K562 (cell line): Measurements from ENCODE around the gene TPX2. TPM values are rescaled to one million over a fixed set of nuclear protein-coding genes. Genes with fewer than 3 reads are reported as not detected.

Experiments
- CBFA2T3 ChIP-seq: fragments of 450-650 bp; IDR thresholded peaks from 2 replicates; pipeline ENCODE4 v1.6.1; 2017
- E2F3 ChIP-seq: fragments of 250-450 bp; sonication (Bioruptor Pico); IDR thresholded peaks from 2 replicates; pipeline ENCODE4 v1.4.0; 2020; ENCODE audit warnings: mild to moderate bottlenecking
- GABPA ChIP-seq: fragments of 200-800 bp; sonication (Bioruptor generic); conservative IDR thresholded peaks from 2 replicates; pipeline ENCODE4 v1.6.1; 2016; ENCODE audit warnings: low read depth, missing genetic modification characterization, missing compliant biosample characterization
- HNRNPLL ChIP-seq: fragments of 200-400 bp; formaldehyde crosslinking; IDR thresholded peaks from 2 replicates; pipeline ENCODE4 v1.6.1; 2017; ENCODE audit warnings: low read length, low read depth, mild to moderate bottlenecking; ENCODE audit not compliant: poor library complexity, severe bottlenecking
- JUNB ChIP-seq: fragments of 450-650 bp; formaldehyde crosslinking; conservative IDR thresholded peaks from 2 replicates; pipeline ENCODE4 v1.4.0; 2020; ENCODE audit warnings: mild to moderate bottlenecking
- MEF2A ChIP-seq: IDR thresholded peaks from 2 replicates; pipeline ENCODE4 v1.6.1; 2011; ENCODE audit warnings: low read depth, mild to moderate bottlenecking, low read length, moderate library complexity; ENCODE audit not compliant: control insufficient read depth
- PPARD ChIP-seq: fragments of 250-450 bp; sonication (Bioruptor Pico); IDR thresholded peaks from 2 replicates; pipeline ENCODE4 v1.8.0; 2022; ENCODE audit warnings: inconsistent platforms, mild to moderate bottlenecking, moderate library complexity
- TOE1 ChIP-seq, 2 experiments: fragments of 450-650 bp in 1 of 2; sonication (generic) in 1 of 2; formaldehyde crosslinking in 1 of 2; IDR thresholded peaks; 2 replicates each; pipeline versions ENCODE4 v1.7.1 to v1.8.0; 2016 to 2022; ENCODE audit warnings: borderline replicate concordance in 2 of 2, mild to moderate bottlenecking in 2 of 2, antibody characterized with exemption in 1 of 2, inconsistent platforms in 1 of 2, low read depth in 1 of 2, missing genetic modification reagents in 1 of 2, moderate library complexity in 1 of 2
- ZNF445 ChIP-seq: fragments of 250-450 bp; sonication (Bioruptor Pico); IDR thresholded peaks from 2 replicates; pipeline ENCODE4 v1.4.0; 2020; ENCODE audit warnings: low read depth, mild to moderate bottlenecking, moderate library complexity
- ZNF551 ChIP-seq: fragments of 250-450 bp; sonication (Bioruptor Pico); IDR thresholded peaks from 2 replicates; pipeline ENCODE4 v1.5.0; 2021; ENCODE audit warnings: mild to moderate bottlenecking, moderate library complexity
- ZNF696 ChIP-seq: fragments of 250-450 bp; sonication (Bioruptor Pico); conservative IDR thresholded peaks from 2 replicates; pipeline ENCODE4 v1.4.0; 2020; ENCODE audit warnings: mild to moderate bottlenecking, moderate library complexity
- ZSCAN32 ChIP-seq: fragments of 450-650 bp; formaldehyde crosslinking; IDR thresholded peaks from 2 replicates; pipeline ENCODE4 v1.4.0; 2020; ENCODE audit warnings: mild to moderate bottlenecking, moderate library complexity
- polyA plus RNA-seq, 8 experiments: library from polyadenylated mRNA; depleted of rRNA in 4 of 8; stranded (reverse) in 5 of 8; unstranded in 3 of 8; fragments of >200 nt; fragmentation: Nextera tagmentation in 2 of 8; fragmentation: Illumina TruSeq in 1 of 8; extraction: Ambion mirVana in 2 of 8; extraction: Trizol in 1 of 8; gene quantifications; 2 replicates each; pipeline versions ENCODE4 v1.2.1 to v1.2.3, GENCODE V29; 2011 to 2014; ENCODE audit warnings: inconsistent platforms in 1 of 8, missing spikeins in 1 of 8
- total RNA-seq, 7 experiments: library from RNA; depleted of rRNA in 6 of 7; stranded (reverse); fragments of >200 nt in 6 of 7; fragmentation: Illumina TruSeq in 2 of 7; extraction: Trizol in 2 of 7; gene quantifications; 2 replicates each; pipeline versions ENCODE4 v1.2.1 to v1.2.3, GENCODE V29; 2011 to 2021; ENCODE audit warnings: low replicate concordance in 1 of 7
- TF ChIP-seq, protein P1 (sequence below), 3 experiments: fragments of 200-800 bp in 1 of 3; sonication (Bioruptor generic) in 1 of 3; sonication (generic) in 1 of 3; formaldehyde crosslinking in 1 of 3; IDR thresholded peaks; 2 replicates each; pipeline versions ENCODE4 v1.6.1 to v1.8.0; 2016 to 2022; ENCODE audit warnings: mild to moderate bottlenecking in 2 of 3, missing compliant biosample characterization in 2 of 3, missing genetic modification characterization in 2 of 3, missing genetic modification reagents in 1 of 3
- TF ChIP-seq, protein P2 (sequence below), 2 experiments: IDR thresholded peaks; 2 replicates each; pipeline ENCODE4 v1.6.1; 2012; ENCODE audit warnings: improper control_type of control experiment in 2 of 2, low read depth in 2 of 2, low read length in 2 of 2, borderline replicate concordance in 1 of 2
- TF ChIP-seq, protein P3 (sequence below), 2 experiments: fragments of 450-650 bp in 1 of 2; sonication (generic) in 1 of 2; formaldehyde crosslinking; conservative IDR thresholded peaks; 2 replicates each; pipeline versions ENCODE4 v1.4.0 to v1.8.1; 2020 to 2022; ENCODE audit warnings: mild to moderate bottlenecking in 1 of 2, missing genetic modification reagents in 1 of 2
- TF ChIP-seq, protein P4 (sequence below): fragments of 450-650 bp; formaldehyde crosslinking; conservative IDR thresholded peaks from 2 replicates; pipeline ENCODE4 v1.4.0; 2022; ENCODE audit warnings: mild to moderate bottlenecking, missing genetic modification characterization
- TF ChIP-seq, protein P5 (sequence below): fragments of 250-450 bp; sonication (Bioruptor Pico); IDR thresholded peaks from 2 replicates; pipeline ENCODE4 v1.9.0; 2021; ENCODE audit warnings: mild to moderate bottlenecking, inconsistent platforms

The TPX2 gene
- total and polyA plus RNA-seq, 9 of the 15 experiments (the other 6 are each of a cell fraction or from before 2014, with no cell fraction given), result 48.0 to 241 (median 133) TPM

DNA sequence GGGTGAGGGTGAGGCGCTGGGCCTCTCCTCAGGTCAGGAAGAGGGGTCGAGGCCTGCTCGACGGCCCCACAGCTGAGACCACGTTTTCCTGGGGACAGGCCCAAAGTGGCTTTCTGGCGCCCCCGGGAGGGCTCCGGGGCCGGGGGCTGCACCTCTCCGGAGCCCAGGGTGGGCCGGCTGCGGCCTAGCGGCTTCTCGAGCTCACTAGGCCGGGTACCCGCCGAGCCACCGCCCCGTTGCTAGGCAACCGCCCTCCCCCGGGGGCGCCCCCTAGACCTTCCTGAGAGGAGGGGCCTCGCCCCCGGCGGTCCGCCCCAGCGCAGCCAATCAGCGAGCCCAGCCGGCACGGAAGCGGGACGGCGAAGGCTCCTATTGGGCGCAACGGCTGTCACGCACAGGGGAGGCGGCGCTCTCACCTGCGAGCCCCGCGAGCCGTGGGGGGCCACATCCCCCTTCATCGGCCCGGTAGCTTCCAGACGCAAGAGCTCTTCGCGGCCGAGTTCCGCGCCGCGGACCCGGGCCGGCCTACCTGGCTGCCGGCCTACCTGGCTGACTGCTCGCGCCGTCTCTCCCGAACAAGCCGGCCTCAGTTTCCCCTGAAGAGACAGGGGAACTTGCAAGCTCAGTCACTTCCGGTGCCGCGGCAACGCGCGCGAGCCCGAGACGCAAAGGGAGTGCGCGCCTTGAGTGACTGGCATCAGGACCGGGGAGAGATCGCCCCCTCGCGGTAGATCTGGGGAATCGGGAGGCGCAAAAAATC, 15.6 kb upstream of the TPX2 start (continued):
- TF ChIP-seq, protein P1, sequence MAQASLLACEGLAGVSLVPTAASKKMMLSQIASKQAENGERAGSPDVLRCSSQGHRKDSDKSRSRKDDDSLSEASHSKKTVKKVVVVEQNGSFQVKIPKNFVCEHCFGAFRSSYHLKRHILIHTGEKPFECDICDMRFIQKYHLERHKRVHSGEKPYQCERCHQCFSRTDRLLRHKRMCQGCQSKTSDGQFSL (CRISPR knock-in tag; IDR thresholded peaks at IDR 0.05), result peak; percentile 62; the same call in 1 of the 2 replicates
- TF ChIP-seq, protein P1 (tag; IDR thresholded peaks at IDR 0.05), result peak in 1 of 2 experiments; percentile 75; a peak in 2 of 4 replicates
- TF ChIP-seq E2F3 (CRISPR knock-in tag) (peak; percentile 65; the same call in 1 of the 2 replicates), HNRNPLL (peak; percentile 41), GABPA (tag) (peak; percentile 93), MEF2A (no peak), ZNF696 (CRISPR knock-in tag) (no peak), JUNB (CRISPR knock-in tag) (no peak), PPARD (CRISPR knock-in tag) (no peak), CBFA2T3 (no peak), ZNF551 (no peak), ZSCAN32 (no peak), ZNF445 (CRISPR knock-in tag) (no peak), TOE1 (IDR thresholded peaks at IDR 0.05; ENCODE audit: borderline replicate concordance) (peak; percentile 61; the same call in 1 of the 2 replicates), TOE1 (CRISPR knock-in tag; IDR thresholded peaks at IDR 0.05; ENCODE audit: borderline replicate concordance, low read depth) (no peak)
- TF ChIP-seq, protein P2, sequence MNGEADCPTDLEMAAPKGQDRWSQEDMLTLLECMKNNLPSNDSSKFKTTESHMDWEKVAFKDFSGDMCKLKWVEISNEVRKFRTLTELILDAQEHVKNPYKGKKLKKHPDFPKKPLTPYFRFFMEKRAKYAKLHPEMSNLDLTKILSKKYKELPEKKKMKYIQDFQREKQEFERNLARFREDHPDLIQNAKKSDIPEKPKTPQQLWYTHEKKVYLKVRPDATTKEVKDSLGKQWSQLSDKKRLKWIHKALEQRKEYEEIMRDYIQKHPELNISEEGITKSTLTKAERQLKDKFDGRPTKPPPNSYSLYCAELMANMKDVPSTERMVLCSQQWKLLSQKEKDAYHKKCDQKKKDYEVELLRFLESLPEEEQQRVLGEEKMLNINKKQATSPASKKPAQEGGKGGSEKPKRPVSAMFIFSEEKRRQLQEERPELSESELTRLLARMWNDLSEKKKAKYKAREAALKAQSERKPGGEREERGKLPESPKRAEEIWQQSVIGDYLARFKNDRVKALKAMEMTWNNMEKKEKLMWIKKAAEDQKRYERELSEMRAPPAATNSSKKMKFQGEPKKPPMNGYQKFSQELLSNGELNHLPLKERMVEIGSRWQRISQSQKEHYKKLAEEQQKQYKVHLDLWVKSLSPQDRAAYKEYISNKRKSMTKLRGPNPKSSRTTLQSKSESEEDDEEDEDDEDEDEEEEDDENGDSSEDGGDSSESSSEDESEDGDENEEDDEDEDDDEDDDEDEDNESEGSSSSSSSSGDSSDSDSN (IDR thresholded peaks at IDR 0.05; ENCODE audit: borderline replicate concordance in 1 of 2, low read depth in 2 of 2, low read length in 2 of 2), result no peak; a peak in 1 of 4 replicates
- TF ChIP-seq, protein P3, sequence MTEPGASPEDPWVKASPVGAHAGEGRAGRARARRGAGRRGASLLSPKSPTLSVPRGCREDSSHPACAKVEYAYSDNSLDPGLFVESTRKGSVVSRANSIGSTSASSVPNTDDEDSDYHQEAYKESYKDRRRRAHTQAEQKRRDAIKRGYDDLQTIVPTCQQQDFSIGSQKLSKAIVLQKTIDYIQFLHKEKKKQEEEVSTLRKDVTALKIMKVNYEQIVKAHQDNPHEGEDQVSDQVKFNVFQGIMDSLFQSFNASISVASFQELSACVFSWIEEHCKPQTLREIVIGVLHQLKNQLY (CRISPR knock-in tag; conservative IDR thresholded peaks at IDR 0.05), result no peak
- TF ChIP-seq, protein P4, sequence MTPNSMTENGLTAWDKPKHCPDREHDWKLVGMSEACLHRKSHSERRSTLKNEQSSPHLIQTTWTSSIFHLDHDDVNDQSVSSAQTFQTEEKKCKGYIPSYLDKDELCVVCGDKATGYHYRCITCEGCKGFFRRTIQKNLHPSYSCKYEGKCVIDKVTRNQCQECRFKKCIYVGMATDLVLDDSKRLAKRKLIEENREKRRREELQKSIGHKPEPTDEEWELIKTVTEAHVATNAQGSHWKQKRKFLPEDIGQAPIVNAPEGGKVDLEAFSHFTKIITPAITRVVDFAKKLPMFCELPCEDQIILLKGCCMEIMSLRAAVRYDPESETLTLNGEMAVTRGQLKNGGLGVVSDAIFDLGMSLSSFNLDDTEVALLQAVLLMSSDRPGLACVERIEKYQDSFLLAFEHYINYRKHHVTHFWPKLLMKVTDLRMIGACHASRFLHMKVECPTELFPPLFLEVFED (CRISPR knock-in tag), result no peak
- TF ChIP-seq, protein P5, sequence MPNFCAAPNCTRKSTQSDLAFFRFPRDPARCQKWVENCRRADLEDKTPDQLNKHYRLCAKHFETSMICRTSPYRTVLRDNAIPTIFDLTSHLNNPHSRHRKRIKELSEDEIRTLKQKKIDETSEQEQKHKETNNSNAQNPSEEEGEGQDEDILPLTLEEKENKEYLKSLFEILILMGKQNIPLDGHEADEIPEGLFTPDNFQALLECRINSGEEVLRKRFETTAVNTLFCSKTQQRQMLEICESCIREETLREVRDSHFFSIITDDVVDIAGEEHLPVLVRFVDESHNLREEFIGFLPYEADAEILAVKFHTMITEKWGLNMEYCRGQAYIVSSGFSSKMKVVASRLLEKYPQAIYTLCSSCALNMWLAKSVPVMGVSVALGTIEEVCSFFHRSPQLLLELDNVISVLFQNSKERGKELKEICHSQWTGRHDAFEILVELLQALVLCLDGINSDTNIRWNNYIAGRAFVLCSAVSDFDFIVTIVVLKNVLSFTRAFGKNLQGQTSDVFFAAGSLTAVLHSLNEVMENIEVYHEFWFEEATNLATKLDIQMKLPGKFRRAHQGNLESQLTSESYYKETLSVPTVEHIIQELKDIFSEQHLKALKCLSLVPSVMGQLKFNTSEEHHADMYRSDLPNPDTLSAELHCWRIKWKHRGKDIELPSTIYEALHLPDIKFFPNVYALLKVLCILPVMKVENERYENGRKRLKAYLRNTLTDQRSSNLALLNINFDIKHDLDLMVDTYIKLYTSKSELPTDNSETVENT (CRISPR knock-in tag), result peak; percentile 12; the same call in 1 of the 2 replicates
